Panc1 (cell line): Measurements from ENCODE around the gene EFNB1. TPM values are rescaled to one million over a fixed set of nuclear protein-coding genes. Genes with fewer than 3 reads are reported as not detected.

Experiments
- ATAC-seq: fragments of 200-7000 bp; cut with Tn5 transposase; 2 replicates; pipeline ENCODE4 v1.9.1; 2020; ENCODE audit warnings: mild to moderate bottlenecking, moderate library complexity
- BruUV-seq: library from RNA; stranded (reverse); fragments of 400-500 nt; replicated peaks from 2 replicates; lab custom pipeline; 2021; lab: Mats Ljungman, UMichigan
- CTCF ChIA-PET: fragments of 300-600 bp; sonication (Branson Sonifier 250); formaldehyde crosslinking; loops from one replicate; lab custom pipeline; 2022; ENCODE audit warnings: antibody characterized with exemption; lab: Charles Lee
- POLR2A ChIA-PET: fragments of 300-600 bp; sonication (Branson Sonifier 250); formaldehyde crosslinking; loops from one replicate; lab custom pipeline; 2022; ENCODE audit warnings: antibody characterized with exemption; lab: Charles Lee
- DNase-seq: peaks from one replicate; pipeline ENCODE4 v3.0.0-alpha.2; 2010; ENCODE audit warnings: low read depth, low spot score
- H3K27ac ChIP-seq: 2 replicates; pipeline ENCODE4 v1.5.1; 2011; ENCODE audit warnings: mild to moderate bottlenecking, low read length, inconsistent platforms
- H3K27me3 ChIP-seq: fragments of 200-500 bp; sonication (Bioruptor generic); 2 replicates; pipeline ENCODE4 v1.6.0; 2014; ENCODE audit warnings: low read length, inconsistent platforms; ENCODE audit not compliant: control insufficient read depth, insufficient read depth
- H3K36me3 ChIP-seq: fragments of 200-500 bp; sonication (Bioruptor generic); 2 replicates; pipeline ENCODE4 v1.5.1; 2014; ENCODE audit warnings: inconsistent platforms, mild to moderate bottlenecking, low read length, moderate library complexity; ENCODE audit not compliant: control insufficient read depth, insufficient read depth
- H3K4me1 ChIP-seq: 2 replicates; pipeline ENCODE4 v1.5.1; 2011; ENCODE audit warnings: inconsistent platforms, mild to moderate bottlenecking, low read length, moderate library complexity; ENCODE audit not compliant: control insufficient read depth, insufficient read depth
- H3K4me3 ChIP-seq, 2 experiments: 2 replicates each; pipeline ENCODE4 v1.5.1; 2011 to 2012; ENCODE audit warnings: low read depth in 2 of 2, low read length in 2 of 2, mild to moderate bottlenecking in 2 of 2, inconsistent platforms in 1 of 2, moderate library complexity in 1 of 2
- H3K9me3 ChIP-seq: fragments of 200-500 bp; sonication (Bioruptor generic); 2 replicates; pipeline ENCODE4 v1.5.1; 2014; ENCODE audit warnings: low read depth, mild to moderate bottlenecking, inconsistent platforms, low read length, moderate library complexity; ENCODE audit not compliant: control insufficient read depth, insufficient read depth
- POLR2AphosphoS5 ChIP-seq: IDR thresholded peaks from 2 replicates; pipeline ENCODE4 v1.6.1; 2012; ENCODE audit warnings: mild to moderate bottlenecking, low read depth, low read length, moderate library complexity
- SIN3A ChIP-seq: IDR thresholded peaks from 2 replicates; pipeline ENCODE4 v1.6.1; 2012; ENCODE audit warnings: low read depth, mild to moderate bottlenecking, low read length, moderate library complexity, borderline replicate concordance; ENCODE audit not compliant: insufficient read depth
- TCF7L2 ChIP-seq: IDR thresholded peaks from 2 replicates; pipeline ENCODE4 v1.6.1; 2011; ENCODE audit warnings: mild to moderate bottlenecking, low read depth, low read length, inconsistent platforms
- in situ Hi-C: cut with HindIII; loops from 2 replicates; pipeline ENCODE4 v1.10.0; 2016; ENCODE audit warnings: low sequenced_read_pairs, low pct_unique_long_range_greater_than_20kb
- intact Hi-C: fragments of 100-400 bp; cut with micrococcal nuclease; formaldehyde crosslinking; loops from one replicate; pipeline ENCODE4 v1.10.0; 2022; ENCODE audit not compliant: unreplicated experiment
- total RNA-seq: library from RNA; stranded (reverse); gene quantifications from one replicate; pipeline ENCODE4 v1.2.1, GENCODE V29; 2021; ENCODE audit not compliant: unreplicated experiment
- TF ChIP-seq, protein P1 (sequence below): fragments of 450-650 bp; IDR thresholded peaks from 2 replicates; pipeline ENCODE4 v1.5.1; 2017; ENCODE audit warnings: mild to moderate bottlenecking
- TF ChIP-seq, protein P2 (sequence below), 2 experiments: IDR thresholded peaks; 2 replicates each; pipeline ENCODE4 v1.6.1; 2011 to 2012; ENCODE audit warnings: low read depth in 2 of 2, control low read depth in 1 of 2, low read length in 1 of 2, mild to moderate bottlenecking in 1 of 2, moderate library complexity in 1 of 2; ENCODE audit not compliant: insufficient read depth in 1 of 2

The EFNB1 gene
- total RNA-seq, 1 experiment from 2014 or later: 12.9 TPM

DNA sequence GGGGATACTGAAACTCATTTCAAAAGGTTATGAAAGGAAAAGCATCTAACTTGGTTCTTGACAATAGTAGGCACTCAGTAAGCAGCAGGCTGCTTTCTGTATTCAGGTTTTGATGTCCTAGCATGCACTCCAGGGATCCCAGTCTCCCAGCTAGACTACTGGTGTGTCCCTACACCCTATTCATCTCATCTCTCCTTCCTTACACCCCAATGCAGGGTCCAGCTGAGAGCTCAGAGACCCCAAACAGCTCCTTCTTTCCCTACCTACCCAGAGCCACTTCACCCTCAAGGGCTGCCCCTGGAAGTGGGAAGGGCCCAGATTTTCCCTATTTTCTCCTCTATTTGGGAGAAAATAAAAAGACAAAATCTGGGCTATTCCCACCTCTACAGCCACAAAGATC lies 1.6 kb upstream of the EFNB1 start:
- BruUV-seq: no TSS peak
- ATAC-seq (no peak), DNase-seq (no peak)
- no peaks in the 10 kb centered on the region for H3K27me3 ChIP-seq
- no peaks in the 10 kb centered on the region for H3K36me3 ChIP-seq
- intact Hi-C loops (loop anchor here (2.0 to 10.0 kb wide), 3 partner anchors 308 to 1268 kb away; no protein-coding TSS in a partner anchor), in situ Hi-C loops (no loop called here)
- no peak overlapping the region for H3K4me3 ChIP-seq
- CTCF ChIA-PET: interaction anchor here (0.9 to 2.4 kb wide), 8 partner anchors 8 to 462 kb away, joined by 3 to 15 read pairs (median 5); no protein-coding TSS in a partner anchor
- POLR2A ChIA-PET: no interaction called here
- no peak overlapping the region for H3K27ac ChIP-seq
- no peaks in the 10 kb centered on the region for H3K9me3 ChIP-seq
- TF ChIP-seq, protein P1, sequence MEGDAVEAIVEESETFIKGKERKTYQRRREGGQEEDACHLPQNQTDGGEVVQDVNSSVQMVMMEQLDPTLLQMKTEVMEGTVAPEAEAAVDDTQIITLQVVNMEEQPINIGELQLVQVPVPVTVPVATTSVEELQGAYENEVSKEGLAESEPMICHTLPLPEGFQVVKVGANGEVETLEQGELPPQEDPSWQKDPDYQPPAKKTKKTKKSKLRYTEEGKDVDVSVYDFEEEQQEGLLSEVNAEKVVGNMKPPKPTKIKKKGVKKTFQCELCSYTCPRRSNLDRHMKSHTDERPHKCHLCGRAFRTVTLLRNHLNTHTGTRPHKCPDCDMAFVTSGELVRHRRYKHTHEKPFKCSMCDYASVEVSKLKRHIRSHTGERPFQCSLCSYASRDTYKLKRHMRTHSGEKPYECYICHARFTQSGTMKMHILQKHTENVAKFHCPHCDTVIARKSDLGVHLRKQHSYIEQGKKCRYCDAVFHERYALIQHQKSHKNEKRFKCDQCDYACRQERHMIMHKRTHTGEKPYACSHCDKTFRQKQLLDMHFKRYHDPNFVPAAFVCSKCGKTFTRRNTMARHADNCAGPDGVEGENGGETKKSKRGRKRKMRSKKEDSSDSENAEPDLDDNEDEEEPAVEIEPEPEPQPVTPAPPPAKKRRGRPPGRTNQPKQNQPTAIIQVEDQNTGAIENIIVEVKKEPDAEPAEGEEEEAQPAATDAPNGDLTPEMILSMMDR: no peak
- TF ChIP-seq, protein P2, sequence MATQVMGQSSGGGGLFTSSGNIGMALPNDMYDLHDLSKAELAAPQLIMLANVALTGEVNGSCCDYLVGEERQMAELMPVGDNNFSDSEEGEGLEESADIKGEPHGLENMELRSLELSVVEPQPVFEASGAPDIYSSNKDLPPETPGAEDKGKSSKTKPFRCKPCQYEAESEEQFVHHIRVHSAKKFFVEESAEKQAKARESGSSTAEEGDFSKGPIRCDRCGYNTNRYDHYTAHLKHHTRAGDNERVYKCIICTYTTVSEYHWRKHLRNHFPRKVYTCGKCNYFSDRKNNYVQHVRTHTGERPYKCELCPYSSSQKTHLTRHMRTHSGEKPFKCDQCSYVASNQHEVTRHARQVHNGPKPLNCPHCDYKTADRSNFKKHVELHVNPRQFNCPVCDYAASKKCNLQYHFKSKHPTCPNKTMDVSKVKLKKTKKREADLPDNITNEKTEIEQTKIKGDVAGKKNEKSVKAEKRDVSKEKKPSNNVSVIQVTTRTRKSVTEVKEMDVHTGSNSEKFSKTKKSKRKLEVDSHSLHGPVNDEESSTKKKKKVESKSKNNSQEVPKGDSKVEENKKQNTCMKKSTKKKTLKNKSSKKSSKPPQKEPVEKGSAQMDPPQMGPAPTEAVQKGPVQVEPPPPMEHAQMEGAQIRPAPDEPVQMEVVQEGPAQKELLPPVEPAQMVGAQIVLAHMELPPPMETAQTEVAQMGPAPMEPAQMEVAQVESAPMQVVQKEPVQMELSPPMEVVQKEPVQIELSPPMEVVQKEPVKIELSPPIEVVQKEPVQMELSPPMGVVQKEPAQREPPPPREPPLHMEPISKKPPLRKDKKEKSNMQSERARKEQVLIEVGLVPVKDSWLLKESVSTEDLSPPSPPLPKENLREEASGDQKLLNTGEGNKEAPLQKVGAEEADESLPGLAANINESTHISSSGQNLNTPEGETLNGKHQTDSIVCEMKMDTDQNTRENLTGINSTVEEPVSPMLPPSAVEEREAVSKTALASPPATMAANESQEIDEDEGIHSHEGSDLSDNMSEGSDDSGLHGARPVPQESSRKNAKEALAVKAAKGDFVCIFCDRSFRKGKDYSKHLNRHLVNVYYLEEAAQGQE (IDR thresholded peaks at IDR 0.05; ENCODE audit: insufficient read depth in 1 of 2, low read depth in 2 of 2, low read length in 1 of 2): no peak
- TF ChIP-seq TCF7L2 (no peak), SIN3A (no peak), POLR2AphosphoS5 (no peak)
- no peaks in the 10 kb centered on the region; the same call in none of the 2 replicates for H3K4me1 ChIP-seq

DNA sequence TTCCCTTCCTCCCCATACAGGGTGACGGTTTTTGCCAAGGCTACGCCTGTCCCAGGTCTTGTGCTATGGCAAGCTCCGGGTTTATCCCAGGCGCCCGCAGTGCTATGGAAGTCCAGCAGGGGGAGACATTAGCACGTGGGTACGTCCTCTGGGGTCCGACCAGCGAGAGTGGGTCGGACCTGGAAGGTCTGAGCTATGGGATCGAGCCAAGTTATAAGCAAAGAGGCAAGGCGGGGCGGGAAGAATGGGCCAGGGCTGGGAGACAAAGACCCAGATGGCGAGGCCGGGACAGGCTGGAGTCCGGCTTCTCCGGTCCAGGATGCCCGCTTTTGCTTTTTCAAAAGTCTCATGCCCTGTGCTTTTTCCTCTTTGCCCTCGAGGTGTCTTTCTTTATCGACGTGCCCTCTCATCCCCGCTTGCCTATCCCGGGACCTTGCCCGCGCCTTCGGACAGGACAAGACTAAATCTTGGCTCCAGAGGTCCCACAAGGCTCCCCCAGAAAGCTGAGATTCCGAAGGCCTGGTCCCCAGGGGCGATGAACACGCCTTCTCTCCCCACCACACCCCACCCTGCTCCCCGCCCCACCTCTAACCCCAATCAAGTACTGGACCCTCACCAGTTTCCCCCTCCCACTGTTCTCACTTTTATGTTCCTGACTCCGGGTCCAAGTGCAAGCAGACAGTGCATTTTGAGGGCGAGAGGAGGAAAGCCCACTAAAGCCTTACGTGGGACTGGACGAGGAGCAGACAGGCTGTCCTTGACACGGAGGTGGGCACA lies 785 bp upstream of the EFNB1 start:
- Histone ChIP-seq H3K4me1 (no peaks in the 10 kb centered on the region; the same call in none of the 2 replicates), H3K36me3 (no peaks in the 10 kb centered on the region), H3K9me3 (no peaks in the 10 kb centered on the region), H3K4me3 (peak overlapping the region; percentile 58 to 72), H3K27ac (peak overlapping the region; percentile 72), H3K27me3 (no peaks in the 10 kb centered on the region)
- intact Hi-C loops: loop anchor here (1.0 to 10.0 kb wide), 6 partner anchors 233 to 1267 kb away; no protein-coding TSS in a partner anchor
- ATAC-seq: peak; percentile 72
- BruUV-seq: no TSS peak
- DNase-seq: peak; percentile 58
- in situ Hi-C loops: no loop called here
- ChIA-PET CTCF (interaction anchor here (0.6 to 2.4 kb wide), 12 partner anchors 9 to 461 kb away, joined by 3 to 15 read pairs (median 4); no protein-coding TSS in a partner anchor), POLR2A (no interaction called here)
- TF ChIP-seq TCF7L2: no peak
- TF ChIP-seq, protein P1: peak; percentile 91
